ENCODE measurements around the gene PIK3C2A. TPM values are rescaled to one million over a fixed set of nuclear protein-coding genes. Genes with fewer than 3 reads are reported as not detected.
A peak's percentile ranks its signal among the peaks of the same experiment; 100 is the strongest.

The PIK3C2A gene
- polyA plus RNA-seq, 3 donors: 5.3 to 9.3 (median 6.0) TPM

DNA sequence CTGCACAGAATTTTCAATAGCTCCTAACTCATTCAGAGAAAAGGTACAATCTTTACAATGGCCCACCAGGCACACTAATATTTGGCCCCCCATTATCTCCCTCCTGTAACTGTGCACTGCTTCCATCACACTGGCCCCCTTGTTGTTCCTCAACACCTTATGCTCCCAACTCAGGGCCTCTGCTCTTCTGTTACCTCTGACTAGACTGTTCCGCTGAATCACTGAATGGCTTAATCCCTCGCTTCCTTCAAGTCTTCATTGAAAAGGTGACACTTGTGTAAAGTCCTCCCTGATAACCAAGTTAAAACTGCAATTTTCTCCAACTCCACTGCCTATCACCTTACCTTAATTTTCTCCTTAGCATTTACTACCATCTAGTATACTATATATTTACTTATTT, 21.8 kb downstream of the PIK3C2A start:
- no peak for DNase-seq
- Histone ChIP-seq H3K4me3 (replicated peaks in 1 of 3; ENCODE audit: low read depth in 2 of 3, low read length in 3 of 3) (no peak overlapping the region), H3K27ac (ENCODE audit: low read depth in 1 of 2, low read length in 2 of 2) (no peak overlapping the region), H3K9me3 (replicated peaks in 1 of 2; ENCODE audit: control insufficient read depth in 1 of 2, insufficient read depth in 1 of 2, low read length in 2 of 2) (no peaks in the 10 kb centered on the region), H3K79me2 (ENCODE audit: insufficient read depth, low read length) (peaks cover 21% of the 10 kb centered on the region), H3K9ac (ENCODE audit: insufficient read depth, low read length, poor library complexity, severe bottlenecking) (no peak overlapping the region), H2AFZ (ENCODE audit: insufficient read depth, low read depth, low read length, poor library complexity, severe bottlenecking) (no peak overlapping the region), H3K36me3 (replicated peaks in 1 of 2; ENCODE audit: control insufficient read depth in 1 of 2, insufficient read depth in 2 of 2, low read length in 2 of 2) (peaks cover 0 to 34% of the 10 kb centered on the region in 2 donors), H3K4me1 (ENCODE audit: control insufficient read depth in 1 of 2, insufficient read depth in 2 of 2, low read length in 2 of 2) (no peaks in the 10 kb centered on the region), H3K4me2 (replicated peaks; ENCODE audit: extremely low read depth, low read length, poor library complexity, severe bottlenecking) (no peak overlapping the region), H3K27me3 (ENCODE audit: control insufficient read depth in 2 of 2, insufficient read depth in 2 of 2, low read length in 2 of 2) (no peaks in the 10 kb centered on the region), H4K20me1 (ENCODE audit: insufficient read depth, low read length) (peaks cover 70% of the 10 kb centered on the region)
- WGBS (ENCODE audit: insufficient coverage): 93% methylated on average over 2 of the region's 2 CpGs
- Mint-ChIP-seq H3K27me3 (ENCODE audit: low read depth in 3 of 3) (peaks cover 0 to 1% (median 0%) of the 10 kb centered on the region in 3 donors), H3K4me3 (no peak overlapping the region), H3K36me3 (peaks cover 27 to 31% of the 10 kb centered on the region in 2 donors), H3K9me3 (peaks cover 0 to 4% (median 0%) of the 10 kb centered on the region in 7 donors), H3K4me1 (peaks cover 2% of the 10 kb centered on the region), H3K27ac (peak overlapping the region in 1 of 7 donors; percentile 2)
- intact Hi-C loops (cut with micrococcal nuclease): no loop called here
- TF ChIP-seq, protein P1, sequence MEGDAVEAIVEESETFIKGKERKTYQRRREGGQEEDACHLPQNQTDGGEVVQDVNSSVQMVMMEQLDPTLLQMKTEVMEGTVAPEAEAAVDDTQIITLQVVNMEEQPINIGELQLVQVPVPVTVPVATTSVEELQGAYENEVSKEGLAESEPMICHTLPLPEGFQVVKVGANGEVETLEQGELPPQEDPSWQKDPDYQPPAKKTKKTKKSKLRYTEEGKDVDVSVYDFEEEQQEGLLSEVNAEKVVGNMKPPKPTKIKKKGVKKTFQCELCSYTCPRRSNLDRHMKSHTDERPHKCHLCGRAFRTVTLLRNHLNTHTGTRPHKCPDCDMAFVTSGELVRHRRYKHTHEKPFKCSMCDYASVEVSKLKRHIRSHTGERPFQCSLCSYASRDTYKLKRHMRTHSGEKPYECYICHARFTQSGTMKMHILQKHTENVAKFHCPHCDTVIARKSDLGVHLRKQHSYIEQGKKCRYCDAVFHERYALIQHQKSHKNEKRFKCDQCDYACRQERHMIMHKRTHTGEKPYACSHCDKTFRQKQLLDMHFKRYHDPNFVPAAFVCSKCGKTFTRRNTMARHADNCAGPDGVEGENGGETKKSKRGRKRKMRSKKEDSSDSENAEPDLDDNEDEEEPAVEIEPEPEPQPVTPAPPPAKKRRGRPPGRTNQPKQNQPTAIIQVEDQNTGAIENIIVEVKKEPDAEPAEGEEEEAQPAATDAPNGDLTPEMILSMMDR (IDR thresholded peaks at IDR 0.05): no peak

DNA sequence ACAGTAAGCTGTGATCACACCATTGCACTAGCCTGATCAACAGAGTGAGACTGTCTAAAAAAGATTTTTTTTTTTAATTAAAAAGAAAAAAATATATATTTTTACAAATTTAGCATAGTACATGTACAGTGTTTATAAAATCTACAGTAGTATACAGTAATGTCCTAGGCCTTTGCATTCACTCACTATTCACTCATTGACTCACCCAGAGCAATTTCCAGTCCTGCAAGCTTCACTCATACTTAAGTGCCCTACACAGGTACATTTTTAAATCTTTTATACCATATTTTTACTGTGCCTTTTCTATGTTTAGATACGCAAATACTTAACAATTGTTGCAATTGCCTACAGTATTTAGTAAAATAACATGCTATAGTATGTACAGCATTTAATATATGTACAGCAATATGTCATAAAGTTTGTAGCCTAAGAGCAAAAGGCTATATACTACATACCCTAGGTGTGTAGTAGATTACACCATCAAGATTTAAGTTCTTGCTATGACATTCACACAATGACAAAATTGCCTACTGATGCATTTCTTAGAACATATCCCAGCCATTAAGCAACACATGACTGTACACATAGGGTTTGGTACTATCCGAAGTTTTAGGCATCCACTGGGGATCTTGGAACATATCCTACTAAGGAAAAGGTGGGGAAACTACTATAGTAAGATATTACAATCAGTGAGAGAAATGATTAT, 22.8 kb downstream of the PIK3C2A start:
- Mint-ChIP-seq H3K4me1 (peaks cover 2% of the 10 kb centered on the region), H3K9me3 (peaks cover 0 to 4% (median 0%) of the 10 kb centered on the region in 7 donors), H3K27me3 (ENCODE audit: low read depth in 3 of 3) (peaks cover 0 to 1% (median 0%) of the 10 kb centered on the region in 3 donors), H3K27ac (no peak overlapping the region), H3K36me3 (peaks cover 24 to 28% of the 10 kb centered on the region in 2 donors), H3K4me3 (no peak overlapping the region)
- peaks cover 0 to 37% of the 10 kb centered on the region in 2 donors for H3K36me3 ChIP-seq (replicated peaks in 1 of 2; ENCODE audit: control insufficient read depth in 1 of 2, insufficient read depth in 2 of 2, low read length in 2 of 2)
- H4K20me1 ChIP-seq (ENCODE audit: insufficient read depth, low read length): peaks cover 70% of the 10 kb centered on the region
- H3K4me2 ChIP-seq (replicated peaks; ENCODE audit: extremely low read depth, low read length, poor library complexity, severe bottlenecking): no peak overlapping the region
- H3K27ac ChIP-seq (ENCODE audit: low read depth in 1 of 2, low read length in 2 of 2): no peak overlapping the region
- no peaks in the 10 kb centered on the region for H3K4me1 ChIP-seq (ENCODE audit: control insufficient read depth in 1 of 2, insufficient read depth in 2 of 2, low read length in 2 of 2)
- no peaks in the 10 kb centered on the region for H3K9me3 ChIP-seq (replicated peaks in 1 of 2; ENCODE audit: control insufficient read depth in 1 of 2, insufficient read depth in 1 of 2, low read length in 2 of 2)
- peaks cover 21% of the 10 kb centered on the region for H3K79me2 ChIP-seq (ENCODE audit: insufficient read depth, low read length)
- intact Hi-C loops (cut with micrococcal nuclease): no loop called here
- no peaks in the 10 kb centered on the region for H3K27me3 ChIP-seq (ENCODE audit: control insufficient read depth in 2 of 2, insufficient read depth in 2 of 2, low read length in 2 of 2)
- DNase-seq: no peak
- no CpG with 5 or more reads among the region's 2 CpGs for WGBS (ENCODE audit: insufficient coverage)
- TF ChIP-seq, protein P1 (IDR thresholded peaks at IDR 0.05): no peak
- H2AFZ ChIP-seq (ENCODE audit: insufficient read depth, low read depth, low read length, poor library complexity, severe bottlenecking): no peak overlapping the region
- no peak overlapping the region for H3K9ac ChIP-seq (ENCODE audit: insufficient read depth, low read length, poor library complexity, severe bottlenecking)
- H3K4me3 ChIP-seq (replicated peaks in 1 of 3; ENCODE audit: low read depth in 2 of 3, low read length in 3 of 3): no peak overlapping the region
